HG03342 (cell line): ENCODE measurements around the gene GLI2.

Source experiments
- ATAC-seq: cut with Tn5 transposase; IDR thresholded peaks from one replicate; pipeline ENCODE4 v1.9.1; 2021; ENCODE audit warnings: mild to moderate bottlenecking, moderate library complexity; ENCODE audit not compliant: unreplicated experiment

The GLI2 gene

DNA sequence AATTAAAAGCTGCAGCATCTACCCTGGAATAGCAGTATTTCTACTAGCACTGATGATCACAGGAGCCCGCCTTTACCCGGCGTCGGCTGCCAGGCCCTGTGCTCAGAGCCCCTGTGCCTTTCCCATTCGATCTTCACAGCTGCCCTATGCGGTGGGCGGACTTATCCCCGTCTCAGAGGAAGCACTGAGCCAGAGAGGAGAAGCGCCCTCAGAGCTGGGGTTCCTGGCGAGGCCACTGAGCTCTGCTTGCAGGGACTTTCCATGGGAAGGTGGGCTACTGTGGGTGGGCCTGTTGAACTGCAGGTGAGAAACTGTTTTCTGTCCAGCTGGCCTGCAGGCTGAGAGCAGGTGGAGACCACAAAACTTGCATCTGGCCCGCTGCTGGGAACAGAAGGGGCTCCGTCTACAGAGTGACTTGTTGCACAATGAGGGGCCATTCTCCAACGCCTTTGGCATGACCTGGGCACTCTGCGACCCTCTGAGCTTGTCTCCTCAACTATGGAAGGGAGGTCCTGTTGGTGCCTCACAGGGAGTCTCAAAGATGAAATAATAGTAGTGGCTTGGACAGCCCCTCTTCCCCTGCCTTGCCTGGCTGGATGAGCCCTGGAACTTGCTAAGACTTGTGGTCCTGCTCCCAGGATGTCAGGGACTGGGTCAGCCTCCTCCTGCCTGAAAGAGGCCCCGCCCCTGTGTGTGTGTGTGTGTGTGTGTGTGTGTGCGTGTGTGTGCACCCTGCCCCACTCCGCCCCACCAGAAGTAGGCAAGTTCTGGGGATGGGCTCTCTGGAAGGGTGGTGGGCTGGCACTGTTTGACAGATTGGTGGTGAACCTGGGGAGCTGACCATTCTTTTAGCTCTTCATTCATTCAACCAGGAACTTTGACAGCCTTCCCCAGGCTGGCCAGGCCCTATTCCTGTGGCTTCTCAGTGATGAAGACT lies 32.7 kb downstream of the GLI2 start:
- ATAC-seq, result no peak

DNA sequence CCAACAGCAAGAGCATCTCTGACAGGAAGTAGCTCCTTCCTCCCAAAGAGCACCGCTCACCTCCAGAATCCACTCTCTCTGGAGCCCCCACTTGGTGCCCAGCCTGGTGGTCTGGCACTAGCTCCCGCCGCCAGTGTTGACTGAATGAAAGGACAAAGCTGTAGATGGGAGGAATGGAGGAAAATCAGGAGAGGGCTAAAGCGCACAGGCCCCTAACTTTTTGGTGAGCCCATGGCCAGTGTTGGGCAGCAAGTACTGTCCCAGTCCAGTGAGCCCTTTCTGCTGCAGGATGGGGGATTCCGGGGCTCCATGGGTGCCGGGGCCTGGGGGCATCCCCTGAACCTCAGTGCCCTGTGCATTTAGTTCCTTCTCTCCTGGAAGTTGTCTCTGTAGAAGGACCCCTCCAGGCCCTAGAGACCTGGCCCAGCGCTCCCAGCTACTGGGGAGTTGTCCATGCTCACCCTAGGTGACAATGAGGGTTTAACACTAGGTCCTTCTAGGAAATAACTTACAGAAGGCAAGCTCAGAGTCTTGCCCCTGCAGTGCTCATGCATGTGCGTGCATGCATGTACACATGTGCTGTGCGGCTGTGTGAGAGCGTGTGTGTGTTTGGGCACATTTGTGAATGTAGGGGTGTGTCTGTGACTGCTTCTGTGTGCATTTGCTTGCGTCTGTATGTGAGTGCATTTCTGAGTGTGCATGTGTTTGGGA lies 33.6 kb downstream of the GLI2 start:
- no peak for ATAC-seq

DNA sequence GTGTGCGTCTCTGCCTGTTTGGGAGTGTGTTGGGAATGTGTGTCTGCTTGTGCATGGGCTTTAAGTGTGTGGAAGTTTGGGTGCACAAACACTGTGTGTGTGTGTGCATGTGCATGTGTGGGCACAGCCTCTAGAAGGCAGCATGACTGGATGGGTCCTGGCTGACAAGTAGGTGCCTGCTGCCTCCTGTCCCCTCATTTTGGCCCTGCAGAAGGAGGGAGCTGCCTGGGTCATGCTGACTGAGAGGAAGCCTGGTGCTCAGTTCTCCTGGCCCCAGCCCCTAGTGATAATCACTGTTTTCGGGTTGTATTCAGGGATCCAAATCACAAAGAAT lies 34.1 kb downstream of the GLI2 start:
- no peak for ATAC-seq

DNA sequence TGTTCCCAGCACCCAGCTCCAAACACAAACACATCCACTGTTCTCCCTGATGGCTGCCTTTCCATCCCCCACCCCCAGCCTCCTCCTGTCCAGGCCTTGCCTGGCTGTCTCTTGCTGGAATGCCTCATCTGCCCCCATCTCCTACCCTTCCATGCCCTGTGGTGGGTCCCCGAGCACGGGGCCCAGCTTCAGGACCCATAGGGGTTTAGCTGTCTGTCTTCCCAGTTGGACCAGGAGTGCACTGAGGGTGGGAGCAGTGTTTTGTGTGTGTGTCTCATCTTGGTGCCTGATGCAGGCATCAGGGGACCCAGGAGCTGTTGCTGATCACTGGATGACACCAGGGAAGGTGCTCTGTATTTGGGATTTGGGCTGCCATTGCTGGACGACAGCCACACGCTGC lies 34.5 kb downstream of the GLI2 start:
- no peak for ATAC-seq

DNA sequence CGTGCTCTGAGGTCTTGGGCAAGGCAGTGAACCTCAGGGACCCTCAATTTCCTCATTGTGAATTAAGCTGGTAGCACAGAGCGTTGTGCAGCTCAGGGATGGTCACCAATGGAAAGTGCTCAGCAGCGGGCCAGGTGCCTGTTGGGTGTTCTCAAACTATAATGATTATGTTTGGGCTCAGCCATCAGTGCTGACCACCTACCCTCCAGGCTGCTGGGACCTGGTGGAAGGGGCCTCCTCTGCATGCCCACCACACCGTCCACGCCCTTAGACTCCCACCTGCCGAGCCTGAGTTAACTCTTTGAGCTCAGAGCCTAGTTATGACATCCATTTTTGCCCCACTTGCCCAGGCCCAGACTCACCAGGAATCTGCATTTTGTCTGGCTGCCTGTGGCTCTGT lies 35.0 kb downstream of the GLI2 start:
- ATAC-seq, result no peak

DNA sequence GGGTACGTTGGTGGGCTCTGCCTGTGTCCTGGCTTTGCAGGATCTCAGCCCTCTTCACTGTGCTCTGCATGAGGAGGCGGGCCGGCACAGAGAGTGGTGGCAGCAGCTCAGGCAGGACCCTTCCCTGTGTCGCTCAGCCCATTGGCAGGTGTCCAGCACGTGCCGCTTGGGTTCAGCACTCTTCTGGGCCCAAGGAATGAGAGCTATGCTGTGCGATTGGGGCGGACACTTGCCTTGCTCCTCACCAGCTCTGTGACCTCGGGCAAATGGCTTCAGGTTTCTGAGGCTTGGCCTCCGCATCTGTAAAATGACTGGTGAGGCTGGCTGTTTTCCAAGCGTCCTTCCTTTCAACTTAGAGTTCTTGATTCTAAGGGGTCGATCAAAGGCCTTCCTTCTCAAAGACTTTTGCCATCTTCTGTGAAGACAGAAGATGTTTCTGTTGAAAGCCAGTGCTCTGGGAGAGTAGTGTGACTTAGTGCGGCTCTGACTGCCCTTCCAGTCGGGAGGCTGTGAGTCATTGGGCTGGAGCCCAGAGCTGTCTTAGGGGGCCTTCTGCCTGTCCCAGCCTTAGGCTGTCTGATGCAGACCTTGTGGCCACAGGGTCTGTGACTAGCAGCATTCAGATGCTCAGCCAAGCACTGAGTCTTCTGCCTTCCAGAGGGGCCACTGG lies 35.6 kb downstream of the GLI2 start:
- ATAC-seq, result no peak

DNA sequence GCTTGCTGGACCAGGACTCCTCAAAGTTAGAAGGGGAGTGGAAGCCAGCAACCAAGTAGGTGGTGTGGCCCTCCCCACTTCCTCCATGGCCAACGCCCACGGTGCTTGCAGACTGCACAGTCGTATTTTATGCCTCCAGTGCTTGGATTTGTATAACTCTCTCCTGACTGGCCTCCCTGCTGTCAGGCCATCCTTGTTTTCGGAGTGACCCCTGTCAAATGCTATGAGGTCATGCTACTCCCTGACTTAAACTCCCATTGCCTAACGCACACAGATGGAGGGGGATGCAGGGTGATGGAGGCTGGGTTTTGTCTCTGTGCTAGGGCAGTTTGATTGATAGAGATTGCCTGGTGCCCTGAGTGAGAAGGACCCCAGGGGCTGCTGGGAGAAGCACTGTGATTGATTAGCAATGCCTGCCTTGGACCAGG lies 36.1 kb downstream of the GLI2 start:
- ATAC-seq, result no peak

DNA sequence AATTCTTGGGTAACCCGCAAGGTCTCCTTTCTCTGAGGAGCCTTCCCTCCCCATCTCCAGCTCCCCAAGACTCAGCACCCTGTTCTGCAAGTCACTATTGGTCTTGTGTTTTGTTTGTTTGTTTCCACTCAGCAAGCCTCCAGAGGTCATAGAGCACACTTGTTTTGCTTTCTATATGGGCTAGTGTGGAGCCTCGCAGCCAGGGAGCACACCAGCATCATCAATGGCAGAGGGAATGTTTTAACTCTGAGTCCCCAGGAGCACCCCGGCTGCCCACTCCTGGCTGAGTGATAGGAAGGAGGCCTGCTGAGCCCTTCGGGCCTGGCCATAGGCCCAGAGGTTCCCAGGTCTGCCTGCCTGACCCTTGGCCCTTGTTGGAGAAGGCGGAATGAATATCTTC lies 36.6 kb downstream of the GLI2 start:
- no peak for ATAC-seq

DNA sequence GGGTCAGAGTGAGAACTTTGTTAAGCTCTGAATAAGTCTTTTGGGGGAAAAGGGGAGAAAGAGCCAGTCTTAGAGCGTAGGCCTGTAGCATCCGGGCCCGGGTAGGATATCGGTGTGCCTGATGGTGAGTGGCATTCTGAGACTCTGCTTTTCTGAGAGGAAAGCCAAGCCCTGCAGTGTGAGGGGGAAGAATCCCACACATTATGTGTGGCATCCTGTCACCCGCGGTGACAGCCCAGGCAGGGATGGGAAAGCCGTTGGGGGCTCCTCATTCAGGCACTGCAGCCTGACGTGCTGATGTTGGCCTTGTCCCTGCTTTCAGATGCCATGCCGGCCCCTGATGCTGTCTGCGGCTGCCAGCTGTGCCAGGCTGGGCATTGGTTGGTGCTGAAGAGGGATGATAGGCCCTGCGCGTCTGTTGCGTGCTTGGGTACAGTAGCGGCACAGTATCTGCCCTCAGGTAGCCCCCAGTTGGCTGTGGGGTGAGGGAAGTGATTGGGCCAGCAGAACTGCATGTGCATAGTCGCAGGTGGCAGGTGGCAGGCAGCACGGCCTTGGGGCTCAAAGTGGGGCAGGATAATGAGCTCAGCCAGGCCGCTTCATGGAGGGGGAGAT lies 37.6 kb downstream of the GLI2 start:
- no peak for ATAC-seq

DNA sequence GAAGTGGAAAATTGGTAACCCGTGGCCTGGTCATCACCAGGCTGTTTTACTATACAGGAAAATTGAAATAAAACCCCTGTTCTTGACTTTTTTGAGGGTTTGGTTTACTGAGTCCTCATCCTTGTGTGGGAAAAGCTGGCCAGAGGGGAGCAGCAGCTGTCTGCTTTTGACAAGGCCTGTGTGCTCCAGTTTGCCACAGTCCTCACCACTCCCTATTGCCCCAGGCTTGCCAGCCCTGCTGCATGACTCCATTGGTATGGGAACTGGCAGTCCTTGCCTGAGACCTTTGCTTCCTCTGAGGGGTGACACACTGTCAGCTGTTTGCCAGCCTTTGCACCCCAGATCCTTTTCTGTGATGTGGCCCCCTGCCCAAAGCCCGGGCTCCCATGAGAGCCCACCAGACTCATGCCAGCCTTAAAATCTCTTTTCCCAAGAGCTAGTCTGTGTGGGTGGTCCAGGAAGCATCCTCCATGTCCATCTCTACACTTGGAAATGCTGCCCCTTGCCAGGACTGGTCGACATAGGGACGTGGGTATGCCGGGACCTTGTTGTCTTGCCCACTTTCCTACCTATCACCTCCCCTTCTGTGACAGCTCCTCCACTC lies 39.0 kb downstream of the GLI2 start:
- ATAC-seq, result no peak

DNA sequence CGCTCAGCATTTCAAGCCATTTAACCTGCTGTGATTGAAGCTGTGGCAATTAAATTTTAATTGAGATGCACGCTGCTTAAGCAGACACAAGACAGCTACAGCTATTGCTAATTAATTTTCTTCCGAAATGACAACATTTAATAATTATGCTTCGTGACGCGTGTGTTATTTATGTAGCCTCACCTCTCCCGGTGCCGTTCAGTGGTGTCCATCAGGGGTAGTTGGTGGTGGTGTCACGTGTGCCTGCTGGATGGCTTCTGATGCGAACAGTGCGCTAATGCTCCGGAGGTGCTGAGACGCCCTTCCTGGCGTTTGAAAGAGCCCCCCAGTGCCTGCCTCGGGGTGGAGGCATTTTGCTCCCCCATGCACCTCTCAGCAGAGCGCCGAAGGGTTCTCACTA lies 39.5 kb downstream of the GLI2 start:
- no peak for ATAC-seq

DNA sequence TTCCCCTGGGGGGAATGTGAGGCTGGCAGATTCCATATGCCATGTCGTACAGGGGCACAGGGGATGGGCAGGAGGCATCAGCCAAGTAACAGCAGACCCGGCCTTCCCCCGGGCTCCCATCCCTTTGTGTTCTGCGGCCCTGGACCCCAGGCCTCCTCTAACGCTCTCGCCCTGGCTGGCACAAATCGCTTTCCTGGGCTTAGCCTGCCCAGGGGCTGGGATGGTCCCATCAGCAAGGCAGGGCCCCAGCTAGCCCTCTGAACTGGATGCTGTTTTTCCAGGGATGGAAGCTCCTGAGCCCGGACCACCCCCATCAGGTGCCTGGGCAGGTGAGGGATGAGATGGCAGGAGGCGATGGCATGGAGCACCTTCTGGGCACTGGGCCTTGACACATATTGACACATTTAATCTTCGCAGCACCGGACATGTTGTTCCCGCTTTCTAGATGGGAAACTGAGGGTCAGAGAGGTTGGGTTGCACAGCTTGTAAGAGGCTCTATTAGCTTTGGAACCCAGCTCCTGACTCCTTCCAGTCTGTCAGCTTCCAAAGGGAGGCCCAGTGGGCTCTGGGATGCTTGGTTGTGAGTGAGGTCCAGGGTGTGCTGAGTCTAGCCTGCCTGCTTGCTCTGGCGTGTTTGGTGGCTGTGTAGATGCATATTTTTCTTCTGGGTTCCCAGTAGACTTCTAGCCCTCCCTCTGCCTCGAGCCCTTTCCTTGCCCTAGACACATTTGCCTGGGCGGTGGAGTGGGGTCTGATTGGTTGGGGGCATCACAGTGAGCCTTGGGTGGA lies 40.3 kb downstream of the GLI2 start:
- ATAC-seq, result no peak

DNA sequence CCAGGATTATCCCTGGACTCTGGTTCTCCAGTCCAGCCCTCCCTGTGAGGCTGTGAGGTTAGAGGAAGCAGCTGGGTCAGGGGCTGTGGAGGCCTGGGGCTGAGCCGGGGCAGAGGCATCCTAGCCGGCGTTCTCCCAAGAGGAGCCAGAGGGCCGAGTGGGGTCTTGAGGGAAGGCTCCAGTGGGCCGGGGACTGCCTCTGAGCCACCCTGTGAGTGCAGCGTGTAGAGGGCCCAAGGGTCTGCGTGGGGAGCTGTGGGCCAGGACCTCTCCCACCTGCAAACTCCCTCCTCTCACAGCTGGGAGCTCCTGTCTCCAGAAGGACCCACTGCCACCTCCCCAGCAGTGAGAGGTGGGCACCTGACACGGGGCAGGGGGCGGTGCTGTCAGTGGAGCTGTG lies 41.0 kb downstream of the GLI2 start:
- no peak for ATAC-seq

DNA sequence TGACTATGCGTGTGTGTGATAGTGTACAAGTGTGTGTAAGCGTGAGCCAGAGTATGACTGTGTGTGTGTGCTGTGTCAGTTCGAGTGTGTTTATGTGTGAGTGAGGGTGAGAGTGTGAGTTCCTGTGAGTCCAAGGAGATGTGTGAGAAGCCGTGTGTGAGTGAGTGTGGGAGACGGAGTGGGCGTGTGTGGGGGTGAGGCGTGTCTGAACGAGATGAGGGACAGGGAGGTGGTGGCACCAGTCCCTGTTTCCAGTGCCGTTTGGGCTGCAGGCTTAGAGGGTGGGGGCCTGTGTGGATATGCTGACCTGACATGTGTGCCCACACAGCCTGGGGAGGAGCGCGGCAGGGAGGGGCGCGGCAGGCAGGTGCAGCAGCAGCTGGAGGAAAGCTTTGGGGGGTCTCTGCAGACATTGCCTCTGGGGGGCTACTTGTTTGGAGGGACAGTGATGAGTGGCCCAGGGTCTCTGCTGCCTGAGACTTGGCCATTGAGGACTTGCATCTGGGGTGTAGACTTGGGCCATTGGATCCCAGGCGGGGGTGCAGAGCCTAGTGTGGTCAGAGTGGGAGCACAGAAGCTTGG lies 41.6 kb downstream of the GLI2 start:
- no peak for ATAC-seq

DNA sequence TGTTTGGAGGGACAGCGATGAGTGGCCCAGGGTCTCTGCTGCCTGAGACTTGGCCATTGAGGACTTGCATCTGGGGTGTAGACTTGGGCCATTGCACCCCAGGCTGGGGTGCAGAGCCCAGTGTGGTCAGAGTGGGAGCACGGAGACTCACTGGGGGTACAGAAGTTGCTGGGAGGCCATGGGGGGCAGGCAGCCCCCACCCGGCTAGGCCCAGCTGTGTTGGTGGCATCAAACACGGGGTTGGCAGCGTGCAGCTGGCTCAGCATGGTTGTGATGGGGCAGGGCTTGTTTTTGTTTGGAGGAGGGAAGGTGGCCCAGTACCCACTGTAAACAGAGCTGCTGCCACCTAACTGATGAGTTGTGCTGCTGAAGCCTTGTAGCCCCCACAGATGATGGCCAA lies 42.1 kb downstream of the GLI2 start:
- no peak for ATAC-seq

DNA sequence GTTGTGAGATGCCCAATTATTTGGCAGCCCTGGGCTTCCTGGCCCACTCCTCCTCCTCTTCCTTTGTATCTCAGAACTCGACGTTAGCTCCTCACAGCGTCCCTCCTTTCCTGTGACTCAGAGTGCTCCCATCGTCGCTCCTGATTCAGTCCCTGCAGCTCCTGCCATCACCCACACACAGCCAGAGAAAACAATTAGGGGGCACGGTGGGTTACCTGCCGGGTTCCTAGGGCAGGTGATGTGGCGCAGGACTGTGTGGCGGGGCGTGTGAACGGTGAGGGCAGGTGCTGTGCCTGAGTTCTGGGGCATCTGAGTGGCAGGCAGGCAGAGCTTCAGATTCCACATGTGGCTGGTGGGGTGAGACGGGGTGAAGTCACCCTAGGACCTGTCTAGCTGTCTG lies 42.6 kb downstream of the GLI2 start:
- ATAC-seq, result no peak

DNA sequence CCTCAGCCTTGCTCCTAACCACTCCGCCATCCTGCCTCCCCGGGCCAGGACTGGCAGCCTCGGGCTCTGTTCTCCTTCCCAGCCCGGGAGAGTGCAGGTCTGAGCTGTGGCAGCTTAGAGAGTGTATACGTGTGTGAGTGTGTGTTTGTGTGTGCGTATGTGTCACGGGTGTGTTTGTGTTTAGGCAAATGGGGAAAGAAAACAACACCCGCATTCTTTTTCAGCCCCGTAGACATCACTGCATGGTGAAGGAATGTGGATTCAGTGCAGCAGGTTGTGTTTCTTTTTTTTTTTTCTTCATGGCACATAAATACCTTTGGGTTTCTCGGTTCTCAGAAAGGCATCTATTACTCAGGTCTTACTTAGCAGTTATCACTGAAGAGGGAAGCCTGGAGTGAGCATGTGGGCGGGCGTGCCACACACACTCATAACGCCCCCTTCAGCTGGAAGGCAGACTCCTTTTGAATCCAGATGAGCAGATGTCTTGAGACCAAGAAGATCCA lies 44.2 kb downstream of the GLI2 start:
- no peak for ATAC-seq

DNA sequence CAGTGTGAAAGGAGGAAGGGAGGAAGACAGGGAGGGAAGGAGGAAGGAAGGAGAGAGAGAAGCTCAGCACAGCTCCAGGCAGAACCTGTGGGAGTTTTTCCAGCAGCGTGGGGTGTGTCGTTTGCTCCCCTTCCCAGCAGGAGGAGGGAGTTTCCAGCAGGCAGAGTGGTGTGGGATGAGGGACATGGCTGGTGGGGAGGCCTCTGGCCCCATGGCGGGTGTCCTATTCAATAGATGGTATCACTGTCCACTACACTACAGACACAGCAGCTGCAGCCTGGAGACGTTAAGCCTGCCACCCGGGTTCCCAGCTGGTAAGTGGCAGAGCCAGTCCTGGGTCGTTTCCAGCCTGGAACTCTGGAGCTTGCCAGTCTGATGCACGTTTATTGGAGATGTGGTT lies 44.7 kb downstream of the GLI2 start:
- no peak for ATAC-seq

DNA sequence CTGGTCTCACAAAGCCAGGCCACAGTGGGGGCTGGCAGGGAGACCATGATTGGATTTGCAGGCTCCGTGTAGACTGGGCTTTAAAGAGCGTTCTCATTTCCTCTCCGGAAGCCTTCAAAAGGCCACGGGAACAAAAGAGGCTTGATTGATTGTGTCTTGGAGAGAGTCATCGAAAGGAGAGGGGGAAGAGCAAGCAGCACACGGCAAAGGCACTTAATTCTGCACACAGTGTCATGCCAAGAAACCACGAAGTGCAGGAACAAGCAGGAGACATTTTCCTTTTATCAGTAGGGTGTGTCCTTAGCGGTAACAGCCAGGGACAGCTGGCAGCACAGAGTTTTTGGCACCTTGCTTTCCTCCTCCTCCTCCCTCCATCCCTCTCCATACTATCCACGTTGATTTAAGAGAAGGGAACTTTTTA lies 47.7 kb downstream of the GLI2 start:
- no peak for ATAC-seq

DNA sequence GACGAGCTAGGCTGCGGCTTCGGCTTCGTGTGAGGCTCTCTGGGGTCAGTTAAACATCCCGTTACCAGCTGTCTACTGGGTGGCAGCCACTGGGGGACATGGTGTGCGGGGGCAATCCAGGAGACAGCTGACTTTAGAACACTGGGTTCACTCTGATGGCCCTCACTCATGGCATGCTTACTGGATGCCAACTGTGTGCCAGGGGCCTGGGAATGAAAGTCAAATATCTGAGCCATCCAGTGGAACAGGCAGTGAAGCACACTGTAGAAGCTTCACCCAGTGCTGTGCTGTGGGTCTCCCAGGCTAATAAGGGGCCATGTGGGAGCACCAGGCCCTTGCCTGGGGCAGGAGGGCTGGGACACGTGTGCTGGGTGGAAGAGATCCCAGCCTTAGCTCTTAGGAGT lies 48.3 kb downstream of the GLI2 start:
- ATAC-seq, result no peak
